ENCODE measurements around the gene OSCAR.
"Not testable (repeated sequence)": the region's sequence is repeated elsewhere in the genome, so short reads cannot be mapped to it uniquely, and the experiment has no call there.

OSCAR gene

DNA sequence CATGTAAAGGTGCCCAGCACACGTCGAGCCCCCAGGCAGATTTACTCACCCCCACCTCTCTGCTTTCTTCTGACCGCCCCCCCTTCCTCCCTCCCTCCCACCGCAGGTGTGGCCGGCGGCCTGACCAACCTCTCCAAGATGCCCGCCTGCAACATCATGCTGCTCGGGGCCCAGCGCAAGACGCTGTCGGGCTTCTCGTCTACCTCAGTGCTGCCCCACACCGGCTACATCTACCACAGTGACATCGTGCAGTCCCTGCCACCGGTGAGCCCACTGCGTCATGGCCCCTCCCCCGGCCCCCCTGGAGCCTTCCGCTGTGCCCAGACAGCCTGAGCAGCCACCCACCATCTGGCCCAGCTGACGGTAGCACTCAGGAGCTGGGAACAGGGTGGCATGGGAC, 23.8 kb upstream of the OSCAR start:
- DNase-seq, result no peak

GRCh38 chr19:54123682-54124081, 23.1 kb upstream of the OSCAR start:
- no peak for DNase-seq

DNA sequence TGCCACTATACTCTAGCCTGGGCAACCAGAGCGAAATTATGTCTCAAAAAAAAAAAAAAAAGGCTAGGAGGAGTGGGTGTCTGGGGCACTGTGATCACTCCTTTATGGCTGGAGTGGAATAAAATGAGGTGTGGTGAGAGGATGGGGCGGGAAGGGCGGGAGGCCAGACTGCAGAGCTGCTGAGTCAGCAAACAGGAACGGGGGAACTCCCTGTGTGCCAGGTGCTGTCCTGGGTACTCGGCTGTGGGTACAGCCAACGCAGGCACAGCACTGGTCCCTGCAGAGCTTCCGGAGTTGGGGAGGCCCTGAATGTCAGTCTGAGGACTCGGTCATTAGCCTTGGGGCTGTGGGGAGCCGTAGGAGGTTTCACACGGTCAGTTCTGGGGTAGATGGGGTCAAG, 20.7 kb upstream of the OSCAR start:
- DNase-seq, result no peak

GRCh38 chr19:54115109-54116063, 14.8 kb upstream of the OSCAR start, which contains the start of the genes PRPF31 and TFPT:
Gene PRPF31 (plus strand): TSS chr19:54115754. CDS start chr19:54118279, 2,525 bp downstream.
Gene TFPT (minus strand): TSS chr19:54115657. CDS start chr19:54115269, 388 bp downstream.
- DNase-seq, result peak; percentile 97

DNA sequence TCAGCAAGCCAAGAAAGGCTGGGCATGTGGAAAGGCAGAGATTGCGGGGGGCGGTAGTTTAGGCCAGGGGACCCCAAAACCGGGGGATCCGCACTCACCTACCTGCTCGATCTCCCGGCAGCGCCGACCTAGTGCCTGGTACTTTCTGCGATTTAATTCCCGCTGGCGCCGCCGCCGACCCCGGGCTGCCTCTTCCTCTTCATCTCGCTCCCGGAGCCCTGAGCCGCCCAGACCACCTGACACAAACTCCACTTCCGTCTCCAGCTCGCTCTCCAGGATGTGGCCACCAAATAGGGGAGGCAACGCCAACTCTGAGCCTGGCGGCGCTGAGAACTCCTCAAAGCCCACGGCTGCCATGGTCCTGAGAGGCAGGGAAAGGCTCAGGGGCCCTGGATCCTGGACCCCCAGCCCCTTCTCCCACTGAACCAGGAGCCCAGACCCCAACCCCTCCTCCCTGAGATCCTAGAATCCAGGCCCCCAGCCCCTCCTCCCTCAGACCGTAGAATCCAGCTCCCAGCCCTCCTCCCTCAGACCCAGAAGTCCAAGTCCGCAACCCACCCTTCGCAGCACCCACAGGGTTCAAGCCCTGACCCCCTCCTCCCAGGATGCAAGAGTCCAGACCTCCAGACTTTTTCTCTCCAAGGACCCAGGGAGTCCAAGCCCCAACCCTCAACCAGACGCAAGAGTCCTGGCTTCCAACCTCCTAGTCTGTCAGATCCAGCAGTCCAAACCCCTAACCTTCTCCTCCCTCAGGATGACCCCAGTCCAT, 13.9 kb upstream of the OSCAR start:
- peak; percentile 74 for DNase-seq

GRCh38 chr19:54109651-54110050, 9.0 kb upstream of the OSCAR start:
- no peak for DNase-seq

- no peak for DNase-seq
Observed at GRCh38 chr19:54108496-54108895, 7.9 kb upstream of the OSCAR start.

DNA sequence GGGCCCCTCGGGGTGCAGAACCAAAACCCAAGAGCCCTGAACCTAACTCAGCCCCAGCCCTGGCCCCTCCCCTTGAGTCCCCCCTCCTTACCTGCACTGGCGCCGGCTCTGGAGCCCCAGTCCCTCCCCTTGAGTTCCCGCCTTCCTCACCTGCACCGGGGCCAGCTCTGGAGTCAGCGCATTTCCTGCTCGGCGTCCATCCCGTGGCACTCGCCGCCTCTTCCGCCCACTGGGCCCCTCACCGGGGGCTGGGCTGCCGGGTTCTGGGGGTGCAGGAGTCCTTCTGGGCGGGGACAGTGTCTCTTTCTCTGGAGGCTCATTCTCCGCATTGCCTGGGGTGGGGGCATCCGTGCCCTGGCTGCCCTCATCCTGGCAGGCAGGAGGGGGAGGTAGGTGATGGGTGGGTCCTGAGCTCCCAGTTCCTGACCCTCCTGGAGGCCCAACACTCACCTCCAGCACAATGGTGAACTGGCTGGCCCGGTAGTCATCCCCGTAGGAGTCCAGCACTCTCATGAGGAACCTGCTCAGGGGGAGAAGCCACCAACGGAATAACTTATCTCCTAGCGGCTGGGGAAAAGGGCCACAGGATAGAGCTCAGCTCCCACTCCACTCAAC, 7.4 kb upstream of the OSCAR start:
- DNase-seq, result no peak

GRCh38 chr19:54106716-54107115, 6.1 kb upstream of the OSCAR start:
- DNase-seq, result no peak

DNA sequence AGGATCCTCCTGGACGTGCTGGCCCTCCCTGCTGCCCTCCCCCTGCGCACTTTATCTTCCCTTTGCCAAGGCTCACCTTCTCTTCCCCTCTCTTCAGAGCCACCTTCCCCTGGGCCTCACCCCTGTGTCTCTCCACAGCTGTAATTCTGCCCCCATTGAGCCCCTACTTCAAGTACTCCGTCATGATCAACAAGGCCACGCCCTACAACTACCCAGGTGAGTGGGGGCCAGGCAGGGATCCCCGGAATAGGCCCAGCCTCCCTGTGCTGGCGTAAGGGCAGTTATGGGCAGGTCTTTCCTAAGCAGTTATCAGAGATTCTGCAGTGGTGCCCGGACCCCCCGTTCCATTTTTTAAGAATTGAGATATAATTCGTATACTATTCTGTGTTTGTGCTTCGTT, 5.2 kb upstream of the OSCAR start:
- DNase-seq, result no peak

- no peak for DNase-seq
Observed at GRCh38 chr19:54104998-54105715, 4.6 kb upstream of the OSCAR start.

DNA sequence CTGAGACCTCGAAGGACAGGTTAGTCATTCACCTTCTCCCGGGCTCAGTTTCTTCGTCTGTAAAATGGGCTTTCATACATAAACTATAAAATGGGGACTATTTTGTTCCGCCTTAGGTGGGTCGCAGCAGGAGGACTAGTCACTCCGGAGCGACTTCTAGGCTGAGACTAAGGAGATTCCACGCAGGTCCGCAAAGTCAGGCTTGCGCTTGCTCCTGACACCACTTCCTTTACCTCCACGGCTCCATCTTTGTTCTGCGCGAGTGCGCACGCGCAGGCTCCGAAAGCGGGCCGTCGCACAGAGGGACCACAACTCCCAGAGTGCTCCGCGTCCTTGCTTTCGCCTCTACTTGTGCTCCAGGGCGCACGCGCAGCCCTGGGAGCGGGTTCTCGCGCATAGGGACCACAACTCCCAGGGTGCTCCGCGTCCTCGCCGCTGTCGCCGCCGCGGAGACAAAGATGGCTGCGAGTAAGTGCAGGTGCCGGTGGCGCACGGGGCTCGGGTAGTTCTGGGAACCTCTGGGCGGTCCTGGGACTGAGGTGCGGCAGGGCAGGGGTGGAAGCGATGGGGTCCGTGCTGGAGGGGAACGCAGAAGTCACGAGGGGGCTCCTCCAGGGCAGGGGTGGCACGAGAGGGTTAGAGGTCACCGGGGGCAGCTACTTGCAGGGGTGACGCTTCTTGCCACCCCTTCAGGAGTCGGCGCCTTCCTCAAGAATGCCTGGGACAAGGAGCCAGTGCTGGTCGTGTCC, 2.0 kb upstream of the OSCAR start, which contains the start of gene NDUFA3:
NDUFA3 (plus strand) TSS at position 435 of the 749 bp plus-strand sequence; CDS start at position 459, 24 bp downstream.
- DNase-seq, result peak; percentile 99

- DNase-seq, result not testable (repeated sequence)
Observed at GRCh38 chr19:54099903-54100255, 724 bp downstream of the OSCAR start.

- DNase-seq, result no peak
Observed at GRCh38 chr19:54099190-54099902, 1.3 kb downstream of the OSCAR start.

GRCh38 chr19:54096617-54097106, 3.9 kb downstream of the OSCAR start:
- DNase-seq, result peak; percentile 34

- DNase-seq, result peak; percentile 50
Observed at GRCh38 chr19:54095859-54096616, 4.6 kb downstream of the OSCAR start.

GRCh38 chr19:54095136-54095858, 5.3 kb downstream of the OSCAR start:
- no peak for DNase-seq

DNA sequence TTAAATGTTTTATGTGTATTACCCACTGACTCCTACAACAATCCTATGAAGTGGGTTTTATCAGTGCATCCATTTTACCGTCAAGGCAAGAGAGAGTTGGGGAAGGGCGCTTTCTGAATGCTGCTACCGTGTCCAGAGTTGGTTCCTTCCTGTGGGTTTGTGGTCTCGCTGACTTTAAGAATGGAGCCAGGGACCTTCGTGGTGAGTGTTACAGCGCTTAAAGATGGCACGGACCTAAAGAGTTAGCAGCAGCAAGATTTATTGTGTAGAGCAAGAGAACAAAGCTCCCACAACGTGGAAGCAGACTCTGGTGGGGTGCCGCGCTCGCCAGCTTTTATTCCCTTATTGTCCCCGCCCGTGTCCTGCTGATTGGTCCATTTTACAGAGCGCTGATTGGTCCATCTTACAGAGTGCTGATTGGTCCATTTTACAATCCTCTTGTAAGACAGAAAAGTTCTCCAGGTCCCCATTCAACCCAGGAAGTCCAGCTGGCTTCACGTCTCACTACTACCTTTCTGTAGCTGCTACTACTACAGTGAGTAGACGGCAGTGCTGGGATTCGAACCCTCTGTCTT, 6.1 kb downstream of the OSCAR start:
- DNase-seq, result no peak

GRCh38 chr19:54084410-54084809, 16.2 kb downstream of the OSCAR start:
- no peak for DNase-seq
